ENCODE data around the gene CTNND2.

CTNND2 gene

DNA sequence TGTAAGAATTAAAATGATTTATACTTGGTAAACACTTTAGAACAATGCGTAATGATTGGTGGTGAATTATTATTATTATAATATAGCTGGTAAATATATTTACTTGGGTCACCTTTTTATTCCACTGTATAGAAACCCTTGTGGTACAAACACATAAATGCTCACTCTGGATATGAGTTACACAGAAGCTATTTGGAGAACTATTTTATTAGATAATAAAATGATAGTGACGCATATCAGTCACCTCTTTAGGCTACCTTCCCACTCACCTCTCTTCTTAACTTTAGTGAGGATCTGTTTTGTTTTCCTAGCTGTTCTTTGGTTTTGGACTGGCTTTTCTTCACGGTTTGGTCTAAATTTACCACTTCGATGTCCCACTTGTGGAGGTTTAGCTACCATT lies 605.4 kb downstream of the CTNND2 start:
- no peak for DNase-seq
- H3K27ac ChIP-seq = no peak overlapping the region
- H3K4me3 ChIP-seq (ENCODE audit: low read depth, low read length) = no peak overlapping the region
- no peaks in the 10 kb centered on the region for H3K9me3 ChIP-seq (ENCODE audit: severe bottlenecking)
- H3K36me3 ChIP-seq = no peaks in the 10 kb centered on the region
- H3K27me3 ChIP-seq (ENCODE audit: insufficient read depth, low read depth, severe bottlenecking) = no peaks in the 10 kb centered on the region
- TF ChIP-seq, protein P1, sequence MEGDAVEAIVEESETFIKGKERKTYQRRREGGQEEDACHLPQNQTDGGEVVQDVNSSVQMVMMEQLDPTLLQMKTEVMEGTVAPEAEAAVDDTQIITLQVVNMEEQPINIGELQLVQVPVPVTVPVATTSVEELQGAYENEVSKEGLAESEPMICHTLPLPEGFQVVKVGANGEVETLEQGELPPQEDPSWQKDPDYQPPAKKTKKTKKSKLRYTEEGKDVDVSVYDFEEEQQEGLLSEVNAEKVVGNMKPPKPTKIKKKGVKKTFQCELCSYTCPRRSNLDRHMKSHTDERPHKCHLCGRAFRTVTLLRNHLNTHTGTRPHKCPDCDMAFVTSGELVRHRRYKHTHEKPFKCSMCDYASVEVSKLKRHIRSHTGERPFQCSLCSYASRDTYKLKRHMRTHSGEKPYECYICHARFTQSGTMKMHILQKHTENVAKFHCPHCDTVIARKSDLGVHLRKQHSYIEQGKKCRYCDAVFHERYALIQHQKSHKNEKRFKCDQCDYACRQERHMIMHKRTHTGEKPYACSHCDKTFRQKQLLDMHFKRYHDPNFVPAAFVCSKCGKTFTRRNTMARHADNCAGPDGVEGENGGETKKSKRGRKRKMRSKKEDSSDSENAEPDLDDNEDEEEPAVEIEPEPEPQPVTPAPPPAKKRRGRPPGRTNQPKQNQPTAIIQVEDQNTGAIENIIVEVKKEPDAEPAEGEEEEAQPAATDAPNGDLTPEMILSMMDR (IDR thresholded peaks at IDR 0.05; ENCODE audit: low read depth, low read length) = no peak

GRCh38 chr5:11293523-11293922 lies 610.7 kb downstream of the CTNND2 start:
- Histone ChIP-seq H3K4me3 (ENCODE audit: low read depth, low read length) (no peak overlapping the region), H3K9me3 (ENCODE audit: severe bottlenecking) (no peaks in the 10 kb centered on the region), H3K36me3 (no peaks in the 10 kb centered on the region), H3K27ac (no peak overlapping the region), H3K27me3 (ENCODE audit: insufficient read depth, low read depth, severe bottlenecking) (no peaks in the 10 kb centered on the region)
- TF ChIP-seq, protein P1 (IDR thresholded peaks at IDR 0.05; ENCODE audit: low read depth, low read length) = no peak
- no peak for DNase-seq

DNA sequence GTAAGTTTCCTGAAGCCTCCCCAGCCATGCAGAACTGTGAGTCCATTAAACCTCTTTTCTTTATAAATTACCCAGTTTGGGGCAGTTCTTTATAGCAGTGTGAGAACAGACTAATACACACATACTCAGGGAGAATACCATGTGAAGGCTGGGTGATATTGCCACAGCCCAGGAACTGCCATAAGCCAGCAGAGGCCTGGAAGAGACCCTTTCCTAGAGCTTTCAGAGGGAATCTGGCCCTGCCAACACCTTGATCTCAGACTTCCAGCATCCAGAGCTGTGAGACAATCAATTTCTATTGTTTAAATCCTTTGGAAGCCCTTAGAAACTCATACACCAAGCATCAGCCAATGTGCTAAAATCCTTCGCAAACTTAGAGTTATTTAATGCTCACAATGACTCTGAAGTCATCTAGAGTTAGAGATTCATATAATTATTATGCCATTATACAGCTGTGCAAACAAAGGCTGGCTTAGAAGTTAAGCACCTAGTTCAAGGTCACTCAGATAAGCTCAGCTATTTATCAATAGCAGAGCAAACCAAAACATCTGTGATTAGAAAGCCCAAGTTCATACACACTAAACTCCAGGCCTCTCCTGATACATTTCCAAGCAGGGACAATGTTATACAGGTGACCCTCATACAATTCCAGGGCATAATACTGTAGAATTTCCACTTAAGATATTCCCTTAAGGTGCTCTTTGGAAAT lies 611.4 kb downstream of the CTNND2 start:
- Histone ChIP-seq H3K4me3 (ENCODE audit: low read depth, low read length) (no peak overlapping the region), H3K27ac (no peak overlapping the region), H3K36me3 (no peaks in the 10 kb centered on the region), H3K27me3 (ENCODE audit: insufficient read depth, low read depth, severe bottlenecking) (no peaks in the 10 kb centered on the region), H3K9me3 (ENCODE audit: severe bottlenecking) (no peaks in the 10 kb centered on the region)
- no peak for DNase-seq
- TF ChIP-seq, protein P1 (IDR thresholded peaks at IDR 0.05; ENCODE audit: low read depth, low read length) = no peak

DNA sequence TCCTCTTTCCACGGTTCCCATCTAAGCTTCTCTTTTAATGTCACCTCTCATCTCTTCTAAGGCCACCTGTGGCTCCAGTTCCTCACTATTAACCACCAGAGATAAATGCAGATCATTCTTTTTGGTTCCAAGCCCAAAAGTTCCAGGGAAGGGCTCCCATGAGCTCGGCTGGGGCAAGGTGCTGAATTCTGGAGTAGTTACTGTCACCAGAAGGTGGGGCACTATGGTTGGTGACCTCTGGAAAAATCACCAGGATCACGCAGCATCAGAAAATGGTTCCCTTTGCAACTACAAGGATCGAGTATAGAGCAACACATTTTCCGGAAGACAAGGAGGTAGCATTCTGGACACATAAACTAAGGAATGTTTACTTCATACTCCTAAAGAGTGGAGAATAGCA lies 614.5 kb downstream of the CTNND2 start:
- DNase-seq = no peak
- TF ChIP-seq, protein P1 (IDR thresholded peaks at IDR 0.05; ENCODE audit: low read depth, low read length) = peak; percentile 20; the same call in 1 of the 2 replicates
- H3K4me3 ChIP-seq (ENCODE audit: low read depth, low read length) = no peak overlapping the region
- H3K36me3 ChIP-seq = no peaks in the 10 kb centered on the region
- no peaks in the 10 kb centered on the region for H3K9me3 ChIP-seq (ENCODE audit: severe bottlenecking)
- H3K27ac ChIP-seq = no peak overlapping the region
- no peaks in the 10 kb centered on the region for H3K27me3 ChIP-seq (ENCODE audit: insufficient read depth, low read depth, severe bottlenecking)

DNA sequence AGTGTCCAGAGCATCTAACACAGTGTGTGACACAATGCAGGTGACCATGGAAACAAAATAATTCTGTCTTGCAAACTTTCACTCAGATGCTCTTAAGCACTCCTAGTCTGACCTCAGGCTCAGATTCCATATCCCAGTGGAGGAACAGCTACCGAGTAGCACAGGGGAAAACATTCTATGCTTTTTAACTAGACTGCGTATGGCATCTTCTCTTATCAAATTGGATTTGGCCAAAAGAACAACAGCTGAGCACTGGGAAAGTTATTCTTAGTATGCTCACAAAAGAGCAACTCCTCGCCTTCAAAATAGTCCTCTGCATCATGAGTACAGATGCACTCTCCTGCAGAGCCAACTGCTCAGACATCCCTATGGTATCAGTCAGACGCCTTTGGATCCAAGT lies 615.0 kb downstream of the CTNND2 start:
- TF ChIP-seq, protein P1 (IDR thresholded peaks at IDR 0.05; ENCODE audit: low read depth, low read length) = no peak
- no peak for DNase-seq
- no peaks in the 10 kb centered on the region for H3K9me3 ChIP-seq (ENCODE audit: severe bottlenecking)
- H3K27me3 ChIP-seq (ENCODE audit: insufficient read depth, low read depth, severe bottlenecking) = no peaks in the 10 kb centered on the region
- no peak overlapping the region for H3K4me3 ChIP-seq (ENCODE audit: low read depth, low read length)
- no peak overlapping the region for H3K27ac ChIP-seq
- H3K36me3 ChIP-seq = no peaks in the 10 kb centered on the region

DNA sequence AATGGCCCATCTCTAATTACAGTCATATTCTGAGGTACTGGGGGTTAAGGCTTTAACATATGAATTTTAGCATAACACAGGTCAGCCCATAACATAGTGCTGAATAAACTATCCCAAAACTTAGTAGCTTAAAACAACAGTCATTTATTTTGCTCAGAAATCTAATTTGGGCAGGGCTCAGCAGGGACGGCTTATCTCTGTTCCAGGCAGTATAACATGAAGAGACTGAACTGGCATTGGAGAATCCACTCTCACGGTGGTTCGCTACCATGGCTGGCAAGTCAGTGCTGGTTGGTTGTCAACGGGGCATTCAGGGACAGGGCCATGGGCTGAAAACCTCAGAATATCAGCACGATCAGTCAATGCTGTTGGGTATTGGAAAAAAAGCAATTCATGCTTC lies 622.4 kb downstream of the CTNND2 start:
- TF ChIP-seq, protein P1 (IDR thresholded peaks at IDR 0.05; ENCODE audit: low read depth, low read length) = no peak
- no peak overlapping the region for H3K27ac ChIP-seq
- DNase-seq = no peak
- H3K27me3 ChIP-seq (ENCODE audit: insufficient read depth, low read depth, severe bottlenecking) = no peaks in the 10 kb centered on the region
- no peaks in the 10 kb centered on the region; the same call in 1 of the 2 replicates for H3K36me3 ChIP-seq
- H3K9me3 ChIP-seq (ENCODE audit: severe bottlenecking) = peaks cover 7% of the 10 kb centered on the region
- no peak overlapping the region for H3K4me3 ChIP-seq (ENCODE audit: low read depth, low read length)
